Skin epidermis (tissue), 12 donors: ENCODE results near the gene LCAT.
A peak's percentile ranks its signal among the peaks of the same experiment; 100 is the strongest.
"Not testable (repeated sequence)": the region's sequence is repeated elsewhere in the genome, so short reads cannot be mapped to it uniquely, and the experiment has no call there.

ENCODE experiments used
- H3K27ac ChIP-seq, 21 experiments: fragments of 200-600 bp; sonication (generic) in 11 of 21; one replicate each; pipeline ENCODE4 v1.5.0; 2020; ENCODE audit warnings: mild to moderate bottlenecking in 3 of 21, inconsistent platforms in 2 of 21, moderate library complexity in 2 of 21
- H3K4me3 ChIP-seq, 7 experiments: fragments of 200-600 bp; sonication (generic) in 2 of 7; one replicate each; pipeline ENCODE4 v1.5.0; 2020; ENCODE audit warnings: inconsistent platforms in 2 of 7, mild to moderate bottlenecking in 2 of 7, moderate library complexity in 1 of 7

The LCAT gene

DNA sequence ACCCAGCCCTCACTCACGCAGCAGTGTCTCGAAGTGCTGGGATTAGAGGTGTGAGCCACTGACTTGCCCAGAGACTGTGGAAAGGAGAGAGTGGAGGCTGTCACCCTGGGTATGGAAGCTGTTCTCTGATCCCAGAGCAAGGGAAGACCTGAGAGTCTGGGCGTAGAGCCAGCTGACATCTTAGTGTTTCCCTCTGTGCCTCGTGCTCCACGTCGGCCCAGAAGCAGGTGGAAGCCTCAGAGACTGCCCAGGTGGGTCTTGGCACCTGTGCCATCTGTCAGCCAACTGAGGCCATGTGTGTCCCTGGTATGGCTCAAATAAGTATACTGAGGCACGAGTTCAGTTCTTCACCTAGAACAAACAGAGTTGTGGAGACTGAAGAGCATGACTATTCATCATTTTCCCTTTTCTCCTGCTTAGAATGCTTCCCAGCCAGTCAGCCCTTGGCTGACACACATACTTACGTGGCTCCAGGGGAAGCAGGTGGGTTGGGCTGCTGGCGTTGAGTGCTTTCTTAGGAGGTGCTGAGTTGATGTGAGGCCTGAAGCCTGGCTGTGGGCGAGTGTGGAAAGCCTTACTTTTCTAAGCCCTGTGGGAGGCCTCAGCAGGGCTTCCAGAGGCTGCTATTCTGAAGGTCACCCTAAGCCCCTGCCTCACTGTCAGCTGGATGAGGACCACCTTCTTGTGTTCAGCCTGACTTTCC lies 20.4 kb downstream of the LCAT start:
- peak overlapping the region in 7 of 21 experiments; percentile 8 to 70 (median 35) for H3K27ac ChIP-seq
- no peak overlapping the region for H3K4me3 ChIP-seq

DNA sequence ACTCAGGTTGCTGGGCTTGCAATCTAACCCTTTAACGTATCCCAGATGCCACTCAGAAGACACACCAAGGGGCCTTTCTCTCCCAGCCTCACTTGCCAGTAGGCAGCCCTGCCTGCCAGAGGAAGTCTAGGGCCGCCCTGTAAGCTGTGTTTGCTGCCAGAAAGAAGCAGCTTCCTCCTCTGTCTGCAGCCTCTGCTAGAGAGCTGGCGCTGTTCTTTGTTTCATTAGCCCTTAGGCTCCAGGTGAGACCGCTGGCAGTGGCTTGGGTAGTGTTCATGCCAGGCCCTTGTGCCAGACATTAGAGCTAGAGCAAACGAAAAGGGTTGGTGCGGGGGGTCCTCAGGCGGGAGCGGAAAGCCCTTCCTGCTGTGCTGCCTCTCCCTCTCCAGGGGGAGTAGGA lies 21.2 kb downstream of the LCAT start:
- peak overlapping the region in 6 of 21 experiments; percentile 12 to 70 (median 37) for H3K27ac ChIP-seq
- H3K4me3 ChIP-seq = no peak overlapping the region

DNA sequence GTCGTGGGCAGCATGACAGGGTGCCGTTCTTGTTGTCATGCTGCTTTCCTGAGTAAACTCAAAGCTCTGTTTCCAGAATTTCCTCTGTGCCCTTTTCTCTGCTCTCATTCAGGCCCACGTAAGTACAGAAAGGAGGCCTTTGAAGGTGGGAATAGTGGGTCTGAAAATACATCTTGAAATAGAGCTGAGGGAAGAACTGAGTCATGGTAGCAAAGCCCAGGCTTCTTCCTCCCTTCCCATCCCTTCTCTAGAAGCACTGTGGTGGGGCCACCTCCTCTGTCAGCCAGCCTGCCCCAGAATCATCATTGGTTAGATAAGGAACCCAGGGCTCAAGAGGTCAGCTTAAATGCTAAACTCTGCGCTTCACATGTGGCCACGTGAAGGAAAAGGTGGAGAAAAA lies 21.7 kb downstream of the LCAT start:
- Histone ChIP-seq H3K27ac (peak overlapping the region in 8 of 21 experiments; percentile 5 to 70 (median 25)), H3K4me3 (no peak overlapping the region)

DNA sequence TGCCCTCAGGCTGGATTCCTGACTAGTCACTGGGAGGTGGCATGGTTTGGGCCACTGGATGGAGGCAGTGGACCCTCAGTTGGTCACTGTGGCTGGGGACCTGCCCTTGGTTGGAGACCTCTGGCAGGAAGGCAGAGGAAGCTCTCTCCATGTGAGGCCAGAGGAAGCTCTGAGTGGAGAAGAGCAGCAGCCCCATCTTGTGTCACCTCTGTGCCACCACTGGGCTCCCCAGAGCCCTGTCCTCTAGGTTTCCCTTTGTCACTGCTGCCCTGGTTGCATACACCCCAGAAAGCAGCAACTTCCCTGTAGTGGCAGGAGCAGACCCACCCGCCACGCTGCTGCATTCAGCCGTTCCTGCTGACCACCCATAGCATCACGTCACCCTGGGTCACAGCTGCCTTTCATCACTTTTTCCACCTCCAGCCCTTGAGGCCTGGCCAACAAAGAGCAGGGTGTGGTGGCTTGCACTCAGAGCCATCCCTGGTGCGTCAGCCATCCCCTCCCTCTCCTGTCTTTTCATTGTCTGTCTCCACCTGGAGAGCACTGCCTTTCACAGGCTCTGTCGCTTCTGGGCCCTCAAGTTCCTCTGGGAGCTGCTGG lies 24.2 kb downstream of the LCAT start:
- H3K27ac ChIP-seq = peak overlapping the region in 9 of 21 experiments; percentile 10 to 71 (median 55)
- H3K4me3 ChIP-seq = no peak overlapping the region

DNA sequence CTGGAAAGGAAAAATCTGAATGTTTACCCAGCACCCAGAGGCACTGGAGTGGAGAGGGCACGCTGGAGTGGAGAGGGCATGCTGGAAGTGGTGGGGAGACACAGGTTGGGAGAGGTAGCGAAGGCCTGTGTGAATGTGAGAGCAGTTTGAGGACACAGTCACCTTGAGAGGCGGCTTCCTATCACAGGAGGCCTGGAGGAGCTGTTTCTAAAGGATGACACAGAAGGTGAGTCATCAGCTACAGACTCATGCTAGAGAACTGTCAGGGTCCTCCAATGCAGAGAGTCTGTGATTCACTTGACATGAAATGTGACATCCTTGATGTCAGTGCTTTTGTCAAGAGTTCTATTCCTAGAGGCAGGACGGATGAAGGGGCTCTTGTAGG lies 26.1 kb downstream of the LCAT start:
- Histone ChIP-seq H3K27ac (peak overlapping the region in 15 of 21 experiments; percentile 2 to 80 (median 52)), H3K4me3 (no peak overlapping the region)

DNA sequence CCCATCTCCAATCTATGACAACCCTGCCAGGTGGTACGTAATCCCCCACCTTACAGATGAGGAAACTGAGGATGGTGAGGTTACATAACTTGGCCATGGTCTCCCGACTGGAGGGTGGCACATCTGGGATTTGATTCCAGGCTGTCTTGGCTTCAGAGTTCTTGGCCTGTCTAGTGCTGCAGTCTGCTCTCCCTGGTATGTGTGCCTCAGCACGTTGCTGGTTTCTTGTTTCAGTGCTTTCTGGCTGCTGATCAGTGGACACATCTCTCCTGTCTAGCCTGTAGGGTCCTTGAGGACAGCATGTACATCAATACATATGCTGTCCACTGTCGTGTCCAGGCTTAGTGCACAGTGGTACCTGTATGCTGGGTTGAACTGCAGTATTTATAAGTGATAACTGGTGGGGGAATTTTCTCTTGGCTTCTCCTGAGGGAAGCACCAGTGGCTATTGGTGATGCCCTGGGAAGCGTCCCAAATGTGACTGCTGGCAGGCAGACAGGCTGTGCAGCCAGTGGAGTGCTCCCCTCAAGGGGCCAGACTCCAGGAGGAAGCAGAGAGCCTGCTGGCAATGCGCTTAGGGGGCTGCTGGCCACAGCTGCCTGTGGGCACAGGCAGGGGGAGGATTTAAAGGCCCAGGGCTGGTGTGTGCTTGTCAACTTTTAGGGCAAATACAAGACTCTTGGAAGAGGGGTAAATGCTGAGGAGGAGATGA lies 26.6 kb downstream of the LCAT start:
- H3K4me3 ChIP-seq = no peak overlapping the region
- peak overlapping the region in 15 of 21 experiments; percentile 2 to 80 (median 52) for H3K27ac ChIP-seq

DNA sequence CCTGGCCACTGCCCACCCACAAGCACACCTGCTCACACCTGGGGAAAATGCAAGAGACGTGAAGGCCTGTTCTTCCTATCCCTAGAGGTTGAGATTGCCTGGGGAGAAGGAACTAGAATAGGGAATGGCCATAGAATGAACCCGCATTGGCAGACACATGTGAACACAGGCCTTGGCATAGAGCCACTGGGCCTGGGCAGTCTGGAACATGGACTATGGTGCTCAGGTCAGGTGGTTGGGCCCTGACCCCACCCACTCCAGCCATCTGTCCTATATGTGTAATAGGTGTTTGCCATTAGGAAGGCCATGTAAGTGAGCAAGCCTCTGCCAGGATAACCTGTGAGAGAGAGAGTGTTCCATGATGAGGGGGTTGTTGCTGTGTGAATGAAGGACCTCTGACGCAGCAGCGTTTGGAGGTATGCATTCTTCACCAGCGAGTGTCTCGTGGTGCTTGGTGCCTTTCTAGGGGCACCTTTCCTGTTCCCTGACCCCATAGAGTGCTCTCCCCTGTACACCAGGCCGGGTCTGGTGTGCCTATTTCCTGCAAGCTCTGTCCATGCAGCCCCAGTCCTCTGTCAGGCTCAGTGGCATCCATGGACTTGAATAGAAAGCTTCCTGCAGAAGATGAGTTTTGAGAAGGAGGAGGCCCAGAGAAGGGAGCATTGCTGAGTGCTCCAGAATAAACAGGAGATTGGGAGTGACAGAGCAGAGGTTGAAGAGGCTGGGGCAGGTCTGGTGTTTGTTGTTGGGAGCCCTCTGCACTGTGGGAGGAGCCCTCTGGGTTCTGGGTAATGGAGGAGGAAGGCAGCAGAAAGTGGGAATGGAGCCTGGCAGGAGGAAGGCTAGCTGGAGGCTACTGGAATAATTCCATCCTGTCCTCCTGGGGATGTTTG lies 27.8 kb downstream of the LCAT start:
- Histone ChIP-seq H3K27ac (peak overlapping the region in 10 of 21 experiments; percentile 3 to 80 (median 32)), H3K4me3 (no peak overlapping the region)

DNA sequence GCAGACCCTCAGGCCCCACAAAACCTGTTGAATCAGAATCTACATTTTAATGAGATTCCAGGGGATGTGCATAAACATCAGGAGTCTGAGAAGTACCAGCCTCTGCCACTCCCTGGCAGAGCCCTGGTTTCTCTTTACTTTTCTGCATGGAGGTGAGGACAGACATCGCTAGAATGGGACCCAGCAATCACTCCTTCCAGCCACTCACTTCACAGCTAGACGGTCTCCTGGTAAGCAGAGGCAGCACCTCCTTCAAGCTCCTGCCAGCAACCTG lies 28.5 kb downstream of the LCAT start:
- not testable (repeated sequence) for H3K4me3 ChIP-seq
- H3K27ac ChIP-seq = peak overlapping the region in 1 of 21 experiments; percentile 16

DNA sequence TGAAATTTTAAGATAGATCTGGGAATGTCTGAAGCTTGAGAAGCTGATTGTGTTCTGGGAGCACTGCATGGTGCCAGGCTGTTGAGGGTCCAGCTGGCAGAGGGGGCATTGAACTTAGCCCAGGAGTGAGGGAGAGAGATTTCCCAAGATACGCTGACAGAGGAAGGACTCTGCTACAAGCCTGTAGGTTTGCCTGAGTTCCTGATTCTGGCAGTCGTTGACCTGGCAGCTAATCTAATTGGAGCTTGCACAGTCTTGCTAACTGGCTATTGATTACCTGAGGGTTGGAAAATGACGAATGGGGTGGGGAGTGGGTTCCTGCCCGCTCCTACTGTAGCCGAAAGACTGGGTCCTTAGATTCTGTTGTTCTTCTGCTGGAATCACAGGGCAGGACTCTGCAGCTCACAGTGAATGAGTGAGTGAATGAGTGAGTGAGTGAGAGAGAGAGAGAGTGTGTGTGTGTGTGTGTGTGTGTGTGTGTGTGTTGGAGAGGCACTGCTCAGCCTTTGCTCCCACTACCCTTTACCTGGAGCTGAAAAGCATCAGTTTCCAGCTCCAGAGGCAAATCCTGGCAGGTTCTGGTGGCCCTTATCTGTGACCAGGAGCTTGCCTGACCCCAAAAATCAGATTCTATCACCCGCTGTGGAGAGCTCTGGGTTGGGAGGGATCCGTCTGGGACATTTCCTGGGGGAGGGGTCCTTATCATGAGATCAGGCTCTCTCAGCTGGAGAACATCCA lies 29.0 kb downstream of the LCAT start:
- Histone ChIP-seq H3K4me3 (no peak overlapping the region), H3K27ac (peak overlapping the region in 3 of 21 experiments; percentile 14 to 53 (median 31))

DNA sequence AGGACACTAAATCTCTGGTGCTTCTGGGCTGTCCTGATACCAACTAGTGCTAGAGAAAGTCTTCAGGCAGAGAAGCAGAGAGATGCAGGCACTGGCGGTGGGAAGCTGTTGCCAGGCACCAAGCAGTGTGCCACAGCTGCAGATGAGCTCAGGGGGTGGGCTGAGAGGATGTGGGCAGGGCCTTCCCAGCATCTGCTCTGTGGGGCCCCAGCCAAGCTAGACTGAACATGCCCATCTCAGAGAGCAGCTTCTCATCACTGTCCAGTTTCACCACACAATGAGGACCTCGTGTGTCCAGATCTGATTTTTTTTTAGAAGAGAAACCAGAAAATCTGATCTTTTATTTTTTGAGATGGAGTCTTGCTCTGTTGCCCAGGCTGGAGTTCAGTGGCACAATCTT lies 33.8 kb downstream of the LCAT start:
- no peak overlapping the region for H3K4me3 ChIP-seq
- H3K27ac ChIP-seq = peak overlapping the region in 1 of 21 experiments; percentile 30

DNA sequence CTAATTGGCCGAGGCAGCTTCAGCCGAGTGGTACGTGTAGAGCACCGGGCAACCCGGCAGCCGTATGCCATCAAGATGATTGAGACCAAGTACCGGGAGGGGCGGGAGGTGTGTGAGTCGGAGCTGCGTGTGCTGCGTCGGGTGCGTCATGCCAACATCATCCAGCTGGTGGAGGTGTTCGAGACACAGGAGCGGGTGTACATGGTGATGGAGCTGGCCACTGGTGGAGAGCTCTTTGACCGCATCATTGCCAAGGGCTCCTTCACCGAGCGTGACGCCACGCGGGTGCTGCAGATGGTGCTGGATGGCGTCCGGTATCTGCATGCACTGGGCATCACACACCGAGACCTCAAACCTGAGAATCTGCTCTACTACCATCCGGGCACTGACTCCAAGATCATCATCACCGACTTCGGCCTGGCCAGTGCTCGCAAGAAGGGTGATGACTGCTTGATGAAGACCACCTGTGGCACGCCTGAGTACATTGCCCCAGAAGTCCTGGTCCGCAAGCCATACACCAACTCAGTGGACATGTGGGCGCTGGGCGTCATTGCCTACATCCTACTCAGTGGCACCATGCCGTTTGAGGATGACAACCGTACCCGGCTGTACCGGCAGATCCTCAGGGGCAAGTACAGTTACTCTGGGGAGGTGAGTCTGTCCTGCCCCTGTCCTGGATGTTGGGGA lies 34.7 kb downstream of the LCAT start:
- Histone ChIP-seq H3K4me3 (no peak overlapping the region), H3K27ac (no peak overlapping the region)

DNA sequence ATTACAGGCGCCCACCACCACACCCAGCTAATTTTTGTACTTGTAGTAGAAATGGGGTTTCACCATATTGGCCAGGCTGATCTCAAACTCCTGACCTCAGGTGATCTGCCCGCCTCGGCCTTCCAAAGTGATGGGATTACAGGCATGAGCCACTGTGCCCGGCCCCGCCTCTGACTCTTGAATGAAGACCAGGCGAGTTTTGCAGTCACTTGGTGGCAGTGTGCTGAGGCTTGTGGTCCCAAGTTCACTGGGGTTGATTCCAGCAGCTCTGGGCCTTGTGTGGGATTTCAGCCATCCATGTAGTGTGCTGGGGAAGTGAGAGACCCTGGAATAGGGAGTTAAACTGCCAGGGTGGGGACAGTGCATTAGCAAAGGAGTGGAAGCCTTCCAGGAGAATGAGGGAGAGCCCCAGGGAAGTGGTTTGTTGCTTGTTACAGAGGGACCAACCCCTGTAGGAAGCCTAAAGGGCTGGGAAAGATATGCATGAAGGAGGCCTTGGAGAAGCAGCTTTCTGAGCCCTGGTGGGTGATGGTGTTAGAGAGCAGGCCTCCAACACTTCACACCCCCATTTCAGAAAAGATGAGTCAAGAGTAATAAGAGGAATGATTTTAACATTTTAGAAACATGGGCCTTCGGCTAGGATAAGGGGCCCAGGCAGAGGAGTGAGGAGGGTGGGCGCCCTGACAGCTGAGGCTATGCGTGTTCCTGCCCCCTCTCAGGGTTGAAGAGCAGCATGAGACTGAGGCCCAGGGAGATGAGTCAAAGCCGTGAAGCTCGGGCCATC lies 36.3 kb downstream of the LCAT start:
- Histone ChIP-seq H3K4me3 (no peak overlapping the region), H3K27ac (no peak overlapping the region)

DNA sequence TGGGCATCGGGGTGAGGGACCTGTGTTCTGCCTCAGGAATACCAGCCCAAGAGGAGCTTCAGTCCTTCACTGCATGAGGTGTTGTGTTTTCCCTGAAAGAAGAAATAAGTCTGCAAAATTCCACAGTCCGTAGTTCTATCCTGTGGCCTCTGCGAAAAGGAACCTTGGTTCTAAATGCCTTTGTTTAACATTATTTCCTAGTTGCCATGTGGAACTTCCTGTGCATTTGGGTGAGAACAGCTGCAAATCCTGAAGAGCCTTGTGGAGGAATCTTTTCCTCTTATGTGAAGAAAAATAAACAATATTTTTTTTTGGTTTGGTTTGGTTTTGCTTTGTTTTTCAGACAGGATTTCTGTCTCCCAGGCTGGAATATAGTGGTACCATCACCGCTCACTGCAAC lies 41.1 kb downstream of the LCAT start:
- Histone ChIP-seq H3K4me3 (no peak overlapping the region), H3K27ac (peak overlapping the region in 4 of 21 experiments; percentile 21 to 70 (median 32))

DNA sequence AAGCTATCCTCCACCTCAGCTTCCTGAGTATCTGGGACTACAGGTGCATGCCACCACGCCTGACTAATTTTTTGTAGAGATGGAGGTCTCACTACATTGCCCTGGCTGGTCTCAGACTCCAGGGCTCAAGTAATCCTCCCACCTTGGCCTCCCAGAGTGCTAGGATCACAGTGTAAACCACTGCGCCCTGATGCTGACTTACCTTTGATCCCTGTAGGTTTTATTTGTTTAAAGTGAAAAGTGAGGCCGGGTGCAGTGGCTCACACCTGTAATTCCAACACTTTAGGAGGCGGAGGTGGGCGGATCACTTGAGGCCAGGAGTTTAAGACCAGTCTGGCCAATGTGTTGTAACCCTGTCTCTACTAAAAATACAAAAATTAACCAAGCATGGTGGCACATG lies 42.2 kb downstream of the LCAT start:
- no peak overlapping the region for H3K27ac ChIP-seq
- H3K4me3 ChIP-seq = no peak overlapping the region

DNA sequence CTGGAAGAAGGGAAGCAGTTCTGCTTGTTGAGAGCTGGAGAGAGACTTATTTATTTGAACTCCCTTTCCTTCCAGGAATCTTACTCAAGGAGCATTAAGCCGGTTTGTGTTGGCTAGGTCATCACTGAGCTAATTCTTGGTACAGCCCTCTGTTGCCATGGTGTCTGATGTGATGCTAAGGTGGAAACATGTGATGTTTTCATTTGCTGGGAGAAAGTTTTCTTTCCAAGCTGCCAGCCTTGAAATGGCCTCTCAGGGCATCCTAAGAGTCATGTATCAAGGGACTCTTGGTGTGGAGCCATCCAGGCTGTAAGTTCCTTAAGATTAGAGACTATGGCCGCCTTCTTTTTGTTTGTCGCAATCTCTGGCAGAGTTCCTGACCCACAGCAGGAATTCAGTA lies 46.7 kb downstream of the LCAT start:
- Histone ChIP-seq H3K4me3 (no peak overlapping the region), H3K27ac (peak overlapping the region in 5 of 21 experiments; percentile 3 to 99 (median 41))

DNA sequence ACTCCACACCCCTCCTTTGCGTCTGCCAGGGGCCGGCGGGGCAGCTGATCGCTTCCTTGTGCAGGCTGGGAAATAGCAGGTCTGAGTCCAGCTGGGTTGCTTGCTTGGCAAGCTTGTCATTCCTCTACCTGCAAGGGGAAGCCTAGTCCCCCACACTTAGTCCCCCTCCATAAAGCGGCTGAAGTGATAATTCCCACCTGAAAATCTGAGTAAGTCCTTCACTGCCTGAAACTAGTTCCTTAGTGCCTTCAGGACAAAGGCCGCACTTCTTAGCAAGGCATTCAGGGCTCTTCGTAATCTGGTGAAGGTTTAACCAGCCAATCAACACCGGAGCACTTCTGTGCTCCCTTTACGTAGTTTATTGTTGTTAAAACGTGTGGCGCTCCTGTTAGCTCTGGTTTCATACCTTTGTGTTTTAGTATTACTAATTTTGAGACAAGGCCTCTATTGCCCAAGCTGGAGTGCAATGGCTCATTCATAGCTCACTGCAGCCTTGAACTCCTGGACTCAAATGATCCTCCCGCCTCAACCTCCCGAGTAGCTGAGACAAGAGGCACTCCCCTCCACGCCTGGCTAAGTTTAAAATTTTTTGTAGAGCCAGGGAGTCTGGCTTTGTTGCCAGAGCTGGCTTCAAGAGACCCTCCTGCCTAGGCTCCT lies 50.0 kb downstream of the LCAT start:
- Histone ChIP-seq H3K4me3 (peak overlapping the region; percentile 66 to 97 (median 91)), H3K27ac (peak overlapping the region; percentile 83 to 100 (median 95))
